IPS-15b (cell line): ENCODE data around the gene KRTCAP2.
"Not testable (repeated sequence)": the region's sequence is repeated elsewhere in the genome, so short reads cannot be mapped to it uniquely, and the experiment has no call there.

ENCODE experiments used
- H3K27me3 ChIP-seq: one replicate; pipeline ENCODE4 v1.6.1; 2013; ENCODE audit warnings: low read length; ENCODE audit not compliant: control insufficient read depth, insufficient read depth
- H3K36me3 ChIP-seq: one replicate; pipeline ENCODE4 v1.6.1; 2013; ENCODE audit warnings: low read length; ENCODE audit not compliant: control insufficient read depth, insufficient read depth
- H3K4me1 ChIP-seq: one replicate; pipeline ENCODE4 v1.6.1; 2013; ENCODE audit warnings: mild to moderate bottlenecking, low read length; ENCODE audit not compliant: control insufficient read depth, insufficient read depth
- H3K4me3 ChIP-seq: one replicate; pipeline ENCODE4 v1.5.1; 2013; ENCODE audit warnings: low read depth, low read length
- H3K9ac ChIP-seq: one replicate; pipeline ENCODE4 v1.6.1; 2013; ENCODE audit warnings: low read depth, mild to moderate bottlenecking, low read length
- H3K9me3 ChIP-seq: one replicate; pipeline ENCODE4 v1.6.1; 2013; ENCODE audit warnings: mild to moderate bottlenecking, low read length; ENCODE audit not compliant: control insufficient read depth, insufficient read depth

Gene KRTCAP2

GRCh38 chr1:155169541-155169940 is 3.6 kb downstream of the KRTCAP2 start:
- Histone ChIP-seq H3K9me3 (no peaks in the 10 kb centered on the region), H3K9ac (no peak overlapping the region), H3K4me3 (no peak overlapping the region), H3K4me1 (peaks cover 3% of the 10 kb centered on the region), H3K27me3 (no peaks in the 10 kb centered on the region), H3K36me3 (peaks cover 3% of the 10 kb centered on the region)

DNA sequence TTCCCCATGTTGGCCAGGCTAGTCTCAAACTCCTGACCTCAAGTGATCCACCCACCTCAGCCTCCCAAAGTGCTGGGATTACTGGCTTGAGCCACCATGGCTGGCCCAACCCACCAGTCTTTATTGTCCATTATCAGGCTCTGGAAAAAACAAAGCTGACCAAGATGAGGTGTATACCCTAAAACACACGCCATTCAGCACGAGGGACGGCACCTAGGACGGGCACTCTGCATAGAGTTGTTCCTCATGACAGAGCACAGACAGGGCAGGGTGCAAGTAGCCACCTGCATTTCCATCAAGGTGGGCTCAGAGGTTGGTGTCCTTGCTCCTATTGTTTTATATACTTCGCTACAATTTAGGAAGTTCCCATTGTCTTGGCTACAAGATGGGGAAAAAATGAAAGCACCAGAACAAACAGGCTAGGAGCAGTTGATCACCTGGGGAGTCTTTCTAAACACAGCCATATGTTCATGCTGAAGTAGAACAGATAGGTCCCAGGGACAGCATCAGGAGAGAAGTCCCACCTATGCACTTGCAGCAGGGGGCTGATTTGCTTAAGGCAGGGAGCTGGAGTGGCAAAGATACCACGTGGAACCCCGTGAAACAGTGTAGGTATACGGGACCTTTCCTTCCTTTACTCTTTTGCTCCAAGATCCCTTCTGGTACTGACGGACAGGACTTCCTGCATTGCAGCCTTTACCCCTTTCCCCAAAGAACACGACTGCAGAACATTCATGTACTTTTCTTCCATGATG is 4.5 kb downstream of the KRTCAP2 start:
- Histone ChIP-seq H3K9me3 (no peaks in the 10 kb centered on the region), H3K36me3 (peaks cover 3% of the 10 kb centered on the region), H3K4me1 (peaks cover 3% of the 10 kb centered on the region), H3K27me3 (no peaks in the 10 kb centered on the region), H3K4me3 (no peak overlapping the region), H3K9ac (no peak overlapping the region)

GRCh38 chr1:155168105-155168445 is 5.0 kb downstream of the KRTCAP2 start:
- not testable (repeated sequence) for H3K9me3 ChIP-seq, H3K4me3 ChIP-seq, H3K27me3 ChIP-seq, H3K9ac ChIP-seq, H3K36me3 ChIP-seq, H3K4me1 ChIP-seq

DNA sequence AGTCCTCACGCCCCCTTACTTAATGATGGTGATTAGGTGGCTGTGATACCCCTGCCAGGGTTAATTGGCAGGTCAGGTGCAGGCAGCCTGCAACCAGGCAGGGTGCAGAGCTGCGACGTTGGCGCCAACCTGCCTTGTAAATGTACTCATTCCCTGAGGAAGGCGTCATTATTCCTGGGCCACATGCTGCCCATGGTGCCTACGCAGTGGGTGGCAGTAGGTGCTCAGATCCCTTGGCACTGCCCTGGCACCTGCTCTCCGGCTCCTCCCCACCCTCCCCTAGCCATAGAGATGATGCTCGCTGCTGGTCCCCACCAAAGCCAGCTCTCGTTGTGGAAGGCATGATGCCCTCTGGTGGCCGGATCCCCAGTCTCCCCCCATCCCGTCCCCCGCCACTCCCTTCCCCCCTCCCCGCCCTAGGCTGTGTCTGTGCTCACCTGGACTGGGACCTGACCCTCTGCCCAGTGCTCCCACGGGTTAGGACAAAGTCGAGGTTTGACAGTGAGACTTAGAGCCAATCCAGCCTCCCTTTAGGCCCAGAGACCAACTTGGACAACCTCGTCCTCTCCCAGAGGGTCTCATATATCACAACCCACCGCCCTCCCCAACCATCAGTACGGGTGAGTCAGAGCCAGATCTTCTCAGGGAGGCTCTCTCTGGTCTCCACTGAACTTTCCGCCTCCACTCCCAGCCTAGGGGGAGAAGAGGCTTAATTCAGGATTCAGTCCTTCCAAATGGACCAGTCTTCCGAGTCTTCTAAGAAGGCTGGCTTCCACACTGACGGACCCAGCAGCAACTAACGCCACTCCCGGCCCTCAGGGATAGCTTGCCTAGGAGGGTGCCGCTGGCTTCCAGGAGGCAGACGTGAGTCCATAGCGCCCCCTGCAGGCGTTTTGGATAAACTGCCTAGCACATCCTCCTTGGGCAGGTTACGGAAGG is 5.7 kb downstream of the KRTCAP2 start:
- H3K9ac ChIP-seq = no peak overlapping the region
- H3K9me3 ChIP-seq = no peaks in the 10 kb centered on the region
- peaks cover 3% of the 10 kb centered on the region for H3K36me3 ChIP-seq
- no peaks in the 10 kb centered on the region for H3K27me3 ChIP-seq
- H3K4me3 ChIP-seq = peak overlapping the region; percentile 76
- H3K4me1 ChIP-seq = peaks cover 3% of the 10 kb centered on the region

GRCh38 chr1:155166471-155167165 is 6.5 kb downstream of the KRTCAP2 start:
- Histone ChIP-seq H3K27me3 (no peaks in the 10 kb centered on the region), H3K36me3 (peaks cover 3% of the 10 kb centered on the region), H3K9ac (no peak overlapping the region), H3K9me3 (no peaks in the 10 kb centered on the region), H3K4me3 (peak overlapping the region; percentile 76), H3K4me1 (peaks cover 3% of the 10 kb centered on the region)

- H3K27me3 ChIP-seq = no peaks in the 10 kb centered on the region
- H3K4me1 ChIP-seq = peaks cover 3% of the 10 kb centered on the region
- peak overlapping the region; percentile 76 for H3K4me3 ChIP-seq
- H3K9ac ChIP-seq = no peak overlapping the region
- no peaks in the 10 kb centered on the region for H3K9me3 ChIP-seq
- peaks cover 3% of the 10 kb centered on the region for H3K36me3 ChIP-seq
These were observed 7.0 kb downstream of the KRTCAP2 start for GRCh38 chr1:155166051-155166470.

DNA sequence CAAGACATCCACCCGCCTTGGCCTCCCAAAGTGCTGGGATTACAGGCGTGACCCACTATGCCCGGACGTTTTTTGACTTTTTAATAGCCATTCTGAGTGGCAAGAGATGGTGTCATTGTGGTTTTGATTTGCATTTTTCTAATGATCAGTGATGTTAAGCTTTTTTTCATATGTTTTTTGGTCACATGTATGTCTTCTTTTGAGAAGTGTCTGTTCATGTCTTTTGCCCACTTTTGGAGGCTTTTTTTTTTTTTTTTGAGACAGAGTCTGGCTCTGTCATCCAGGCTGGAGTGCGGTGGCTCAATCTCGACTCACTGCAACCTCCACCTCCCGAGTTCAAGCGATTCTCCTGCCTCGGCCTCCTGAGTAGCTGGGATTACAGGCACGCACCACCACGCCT is 8.5 kb downstream of the KRTCAP2 start:
- H3K9ac ChIP-seq, H3K4me1 ChIP-seq, H3K4me3 ChIP-seq, H3K36me3 ChIP-seq, H3K27me3 ChIP-seq, H3K9me3 ChIP-seq: not testable (repeated sequence)

GRCh38 chr1:155163785-155164184 is 9.3 kb downstream of the KRTCAP2 start:
- H3K9ac ChIP-seq, H3K4me3 ChIP-seq, H3K4me1 ChIP-seq, H3K36me3 ChIP-seq, H3K27me3 ChIP-seq, H3K9me3 ChIP-seq: not testable (repeated sequence)

GRCh38 chr1:155162631-155163030 is 10.5 kb downstream of the KRTCAP2 start:
- H3K36me3 ChIP-seq, H3K27me3 ChIP-seq, H3K9me3 ChIP-seq, H3K4me3 ChIP-seq, H3K9ac ChIP-seq, H3K4me1 ChIP-seq: not testable (repeated sequence)

DNA sequence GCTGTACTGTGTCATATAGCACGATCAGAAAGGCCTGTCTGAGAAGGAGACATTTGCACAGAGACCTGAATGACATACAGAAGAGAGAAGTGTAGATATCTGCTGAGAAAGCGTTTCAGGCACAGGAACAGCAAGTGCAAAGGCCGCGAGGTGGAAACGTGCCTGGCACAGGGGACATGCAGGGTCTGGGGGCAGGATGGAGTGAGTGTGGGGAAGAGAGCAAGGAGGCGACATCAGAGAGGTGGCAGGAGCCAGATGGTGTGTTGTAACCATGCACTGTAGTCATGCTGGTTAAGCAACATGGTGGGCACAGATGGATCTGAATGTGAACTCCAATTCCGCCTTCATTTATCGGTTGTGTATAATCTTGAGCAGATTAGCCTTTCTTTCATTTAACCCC is 13.0 kb downstream of the KRTCAP2 start:
- H3K9ac ChIP-seq = no peak overlapping the region
- H3K4me1 ChIP-seq = no peaks in the 10 kb centered on the region
- H3K4me3 ChIP-seq = no peak overlapping the region
- no peaks in the 10 kb centered on the region for H3K36me3 ChIP-seq
- no peaks in the 10 kb centered on the region for H3K9me3 ChIP-seq
- H3K27me3 ChIP-seq = no peaks in the 10 kb centered on the region

DNA sequence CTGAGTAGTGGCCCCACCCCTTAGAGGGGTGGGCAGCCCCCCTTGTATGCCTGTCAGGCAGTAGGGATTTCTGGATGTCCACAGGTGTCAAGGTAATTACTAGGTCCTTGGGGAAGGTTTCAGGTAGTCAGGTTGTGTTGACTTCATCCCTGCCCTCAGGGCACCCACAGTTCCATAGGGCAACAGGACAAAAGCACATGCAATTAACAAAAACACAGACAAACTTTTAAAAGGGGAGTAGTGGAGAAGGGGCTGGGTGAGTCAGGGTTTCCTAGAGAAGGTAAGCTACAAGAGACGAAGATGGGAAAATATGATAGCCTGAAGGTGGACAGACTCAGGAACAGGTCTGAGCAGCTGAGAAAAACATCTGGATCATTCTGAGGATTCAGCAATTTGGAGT is 14.1 kb downstream of the KRTCAP2 start:
- H3K27me3 ChIP-seq = no peaks in the 10 kb centered on the region
- H3K36me3 ChIP-seq = no peaks in the 10 kb centered on the region
- H3K9ac ChIP-seq = no peak overlapping the region
- H3K4me3 ChIP-seq = no peak overlapping the region
- H3K4me1 ChIP-seq = no peaks in the 10 kb centered on the region
- H3K9me3 ChIP-seq = no peaks in the 10 kb centered on the region
